ENCODE measurements around the gene TENT5A.

- TF ChIP-seq CTCF (IDR thresholded peaks at IDR 0.05) (no peak), POLR2A (IDR thresholded peaks at IDR 0.05) (no peak)
Observed at GRCh38 chr6:81795890-81796289, 43.4 kb upstream of the TENT5A start.

All from lower leg skin (tissue), 3 donors.